Caco-2 (cell line): ENCODE measurements around the gene ALDH16A1. TPM values are rescaled to one million over a fixed set of nuclear protein-coding genes. Genes with fewer than 3 reads are reported as not detected.

Experiments used
- BruUV-seq: library from RNA; stranded (reverse); fragments of 400-500 nt; replicated peaks from 2 replicates; lab custom pipeline; 2021; lab: Mats Ljungman, UMichigan
- CTCF ChIA-PET: fragments of 300-600 bp; sonication (Branson Sonifier 250); formaldehyde crosslinking; loops from one replicate; lab custom pipeline; 2022; ENCODE audit warnings: antibody characterized with exemption; lab: Charles Lee
- POLR2A ChIA-PET: fragments of 300-600 bp; sonication (Branson Sonifier 250); formaldehyde crosslinking; loops from one replicate; lab custom pipeline; 2022; ENCODE audit warnings: antibody characterized with exemption; lab: Charles Lee
- DNase-seq, 2 experiments: peaks; one replicate each; pipeline versions ENCODE4 v3.0.0 to v3.0.0-alpha.2; 2020 to 2022
- H3K27me3 ChIP-seq: replicated peaks from 2 replicates; pipeline ENCODE4 v1.6.0; 2011; ENCODE audit warnings: low read length; ENCODE audit not compliant: control insufficient read depth, insufficient read depth
- H3K36me3 ChIP-seq: 2 replicates; pipeline ENCODE4 v1.5.1; 2011; ENCODE audit warnings: low read length; ENCODE audit not compliant: control insufficient read depth, insufficient read depth
- H3K4me1 ChIP-seq: fragments of 250-450 bp; sonication (Bioruptor Pico); 2 replicates; pipeline ENCODE4 v1.5.1; 2020; ENCODE audit warnings: mild to moderate bottlenecking
- H3K4me3 ChIP-seq: 2 replicates; pipeline ENCODE4 v1.5.1; 2011; ENCODE audit warnings: low read depth, mild to moderate bottlenecking, control low read depth, low read length
- H3K9me3 ChIP-seq: fragments of 250-450 bp; sonication (Bioruptor Pico); 2 replicates; pipeline ENCODE4 v1.5.1; 2020; ENCODE audit warnings: mild to moderate bottlenecking, moderate library complexity
- H3K27ac Mint-ChIP-seq: one replicate; pipeline ENCODE4 v1.8.0; 2022; ENCODE audit warnings: mixed read lengths; ENCODE audit not compliant: unreplicated experiment
- H3K27me3 Mint-ChIP-seq: one replicate; pipeline ENCODE4 v1.8.0; 2022; ENCODE audit warnings: mixed read lengths; ENCODE audit not compliant: insufficient read depth, unreplicated experiment
- H3K36me3 Mint-ChIP-seq: one replicate; pipeline ENCODE4 v1.8.0; 2022; ENCODE audit warnings: mild to moderate bottlenecking, mixed read lengths; ENCODE audit not compliant: insufficient read depth, unreplicated experiment
- H3K4me1 Mint-ChIP-seq: one replicate; pipeline ENCODE4 v1.8.0; 2022; ENCODE audit warnings: low read depth, mixed read lengths; ENCODE audit not compliant: unreplicated experiment
- H3K4me3 Mint-ChIP-seq: one replicate; pipeline ENCODE4 v1.8.0; 2022; ENCODE audit warnings: mild to moderate bottlenecking, moderate library complexity, mixed read lengths; ENCODE audit not compliant: unreplicated experiment
- H3K9me3 Mint-ChIP-seq: one replicate; pipeline ENCODE4 v1.8.0; 2022; ENCODE audit warnings: mixed read lengths; ENCODE audit not compliant: unreplicated experiment
- intact Hi-C: fragments of 100-400 bp; cut with micrococcal nuclease; formaldehyde crosslinking; loops from one replicate; pipeline ENCODE4 v1.10.0; 2022; ENCODE audit not compliant: unreplicated experiment
- total RNA-seq: library from RNA; stranded (reverse); gene quantifications from 2 replicates; pipeline ENCODE4 v1.2.3, GENCODE V29; 2022
- TF ChIP-seq, protein P1 (sequence below), 2 experiments: fragments of 200-600 bp in 1 of 2; IDR thresholded peaks; 1 replicate in 1 of 2; 2 replicates in 1 of 2; pipeline versions ENCODE4 v1.5.1 to v1.8.0; 2011 to 2022; ENCODE audit warnings: antibody characterized with exemption in 1 of 2, control low read depth in 1 of 2, inconsistent platforms in 1 of 2, low read depth in 1 of 2, low read length in 1 of 2, mild to moderate bottlenecking in 1 of 2, moderate library complexity in 1 of 2; ENCODE audit not compliant: insufficient read depth in 1 of 2, severe bottlenecking in 1 of 2, unreplicated experiment in 1 of 2

The ALDH16A1 gene
- total RNA-seq, 1 experiment from 2014 or later, result 45.0 TPM

DNA sequence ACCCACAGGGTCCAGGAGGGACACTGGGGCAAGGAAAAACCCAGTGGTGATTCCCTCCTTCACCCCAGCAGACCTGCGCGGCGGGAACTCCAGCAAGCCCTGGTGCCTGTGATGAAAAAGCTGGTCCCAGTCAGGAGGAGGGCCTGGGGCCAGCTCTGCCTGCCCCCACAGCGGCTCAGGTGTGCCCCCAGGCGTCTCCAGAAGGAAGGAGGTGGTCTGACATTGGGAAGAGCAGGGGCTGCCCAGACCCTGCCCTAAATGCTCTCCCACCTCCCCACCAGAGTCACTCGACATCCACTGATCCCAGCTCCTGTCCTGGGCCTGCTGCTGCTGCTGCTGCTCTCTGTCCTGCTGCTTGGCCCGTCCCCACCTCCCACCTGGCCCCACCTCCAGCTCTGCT is 35.9 kb upstream of the ALDH16A1 start:
- TF ChIP-seq, protein P1, sequence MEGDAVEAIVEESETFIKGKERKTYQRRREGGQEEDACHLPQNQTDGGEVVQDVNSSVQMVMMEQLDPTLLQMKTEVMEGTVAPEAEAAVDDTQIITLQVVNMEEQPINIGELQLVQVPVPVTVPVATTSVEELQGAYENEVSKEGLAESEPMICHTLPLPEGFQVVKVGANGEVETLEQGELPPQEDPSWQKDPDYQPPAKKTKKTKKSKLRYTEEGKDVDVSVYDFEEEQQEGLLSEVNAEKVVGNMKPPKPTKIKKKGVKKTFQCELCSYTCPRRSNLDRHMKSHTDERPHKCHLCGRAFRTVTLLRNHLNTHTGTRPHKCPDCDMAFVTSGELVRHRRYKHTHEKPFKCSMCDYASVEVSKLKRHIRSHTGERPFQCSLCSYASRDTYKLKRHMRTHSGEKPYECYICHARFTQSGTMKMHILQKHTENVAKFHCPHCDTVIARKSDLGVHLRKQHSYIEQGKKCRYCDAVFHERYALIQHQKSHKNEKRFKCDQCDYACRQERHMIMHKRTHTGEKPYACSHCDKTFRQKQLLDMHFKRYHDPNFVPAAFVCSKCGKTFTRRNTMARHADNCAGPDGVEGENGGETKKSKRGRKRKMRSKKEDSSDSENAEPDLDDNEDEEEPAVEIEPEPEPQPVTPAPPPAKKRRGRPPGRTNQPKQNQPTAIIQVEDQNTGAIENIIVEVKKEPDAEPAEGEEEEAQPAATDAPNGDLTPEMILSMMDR (IDR thresholded peaks at IDR 0.05; ENCODE audit: insufficient read depth in 1 of 2, low read depth in 1 of 2, low read length in 1 of 2, severe bottlenecking in 1 of 2, unreplicated experiment in 1 of 2), result no peak
- Histone ChIP-seq H3K36me3 (no peaks in the 10 kb centered on the region), H3K4me1 (peaks cover 9% of the 10 kb centered on the region; the same call in 1 of the 2 replicates), H3K4me3 (no peak overlapping the region), H3K27me3 (no peaks in the 10 kb centered on the region), H3K9me3 (no peaks in the 10 kb centered on the region)
- ChIA-PET POLR2A (no interaction called here), CTCF (interaction anchor here (0.6 to 1.5 kb wide), 3 partner anchors 10 to 25 kb away, joined by 3 to 6 read pairs (median 3); no protein-coding TSS in a partner anchor)
- peaks cover 8% of the 10 kb centered on the region for H3K4me1 Mint-ChIP-seq
- peak in 1 of 2 experiments; percentile 30 for DNase-seq
- peaks cover 26% of the 10 kb centered on the region for H3K27me3 Mint-ChIP-seq
- intact Hi-C loops, result no loop called here
- no peaks in the 10 kb centered on the region for H3K9me3 Mint-ChIP-seq
- no TSS peak for BruUV-seq
- H3K36me3 Mint-ChIP-seq, result peaks cover 6% of the 10 kb centered on the region
- H3K4me3 Mint-ChIP-seq, result no peak overlapping the region
- no peak overlapping the region for H3K27ac Mint-ChIP-seq

DNA sequence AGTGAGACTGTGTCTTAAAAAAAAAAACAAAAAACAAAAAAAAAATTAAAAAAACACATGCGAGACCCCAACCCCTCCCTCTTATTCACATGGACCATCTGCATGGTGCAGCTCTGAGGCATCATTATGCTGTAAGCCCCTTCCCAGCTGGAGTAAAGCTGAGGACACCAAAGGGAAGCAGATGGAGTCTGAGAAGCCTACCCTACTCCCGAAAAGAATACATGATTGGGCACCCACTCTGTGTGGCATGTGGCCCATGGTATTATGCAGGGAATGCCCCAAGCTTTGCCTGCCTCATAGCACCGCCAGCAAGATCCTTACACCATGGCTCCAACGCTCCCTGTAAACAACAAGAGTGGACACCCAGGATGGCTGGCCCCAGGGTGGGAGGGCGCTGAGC is 34.5 kb upstream of the ALDH16A1 start:
- no peaks in the 10 kb centered on the region for H3K9me3 Mint-ChIP-seq
- no TSS peak for BruUV-seq
- peaks cover 11% of the 10 kb centered on the region for H3K4me1 Mint-ChIP-seq
- CTCF ChIA-PET, result no interaction called here
- DNase-seq, result no peak
- TF ChIP-seq, protein P1 (IDR thresholded peaks at IDR 0.05; ENCODE audit: insufficient read depth in 1 of 2, low read depth in 1 of 2, low read length in 1 of 2, severe bottlenecking in 1 of 2, unreplicated experiment in 1 of 2), result no peak
- H3K36me3 ChIP-seq, result no peaks in the 10 kb centered on the region
- peaks cover 6% of the 10 kb centered on the region for H3K36me3 Mint-ChIP-seq
- peaks cover 34% of the 10 kb centered on the region for H3K27me3 Mint-ChIP-seq
- intact Hi-C loops, result no loop called here
- H3K4me1 ChIP-seq, result peaks cover 21% of the 10 kb centered on the region
- H3K4me3 ChIP-seq, result no peak overlapping the region
- H3K27ac Mint-ChIP-seq, result no peak overlapping the region
- POLR2A ChIA-PET, result no interaction called here
- H3K9me3 ChIP-seq, result no peaks in the 10 kb centered on the region
- H3K27me3 ChIP-seq, result 0 out of 2 replicates have a peak, but pooled peaks cover 2% of the 10 kb centered on the region
- H3K4me3 Mint-ChIP-seq, result no peak overlapping the region

DNA sequence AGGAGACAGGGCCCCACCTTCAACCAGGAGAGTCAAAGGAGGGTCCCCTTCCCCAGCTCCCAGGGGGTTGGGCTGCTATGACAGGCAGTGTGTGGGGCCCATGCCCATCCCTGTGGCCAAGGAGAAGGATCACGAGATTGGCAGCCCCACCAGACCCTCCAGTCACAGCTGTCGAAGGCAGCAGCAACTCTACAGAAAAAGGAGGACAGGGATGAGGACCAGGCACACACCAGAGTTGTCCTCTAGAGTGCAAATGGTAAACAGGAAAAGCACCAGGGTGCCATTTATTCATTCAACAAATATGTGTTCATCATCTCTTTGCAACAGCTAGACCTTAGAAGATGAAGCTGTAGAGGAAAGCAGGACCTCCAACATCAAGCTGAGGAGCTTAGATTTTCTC is 33.9 kb upstream of the ALDH16A1 start:
- TF ChIP-seq, protein P1 (IDR thresholded peaks at IDR 0.05; ENCODE audit: insufficient read depth in 1 of 2, low read depth in 1 of 2, low read length in 1 of 2, severe bottlenecking in 1 of 2, unreplicated experiment in 1 of 2), result no peak
- H3K36me3 ChIP-seq, result no peaks in the 10 kb centered on the region
- H3K36me3 Mint-ChIP-seq, result peaks cover 6% of the 10 kb centered on the region
- H3K27ac Mint-ChIP-seq, result no peak overlapping the region
- peaks cover 15% of the 10 kb centered on the region for H3K4me1 Mint-ChIP-seq
- intact Hi-C loops, result no loop called here
- no peak overlapping the region for H3K4me3 Mint-ChIP-seq
- ChIA-PET CTCF (interaction anchor here (0.6 kb wide), 1 partner anchor 33 kb away, joined by 5 read pairs; no protein-coding TSS in a partner anchor), POLR2A (no interaction called here)
- no peak for DNase-seq
- H3K9me3 ChIP-seq, result no peaks in the 10 kb centered on the region
- H3K9me3 Mint-ChIP-seq, result no peaks in the 10 kb centered on the region
- H3K4me3 ChIP-seq, result no peak overlapping the region
- H3K27me3 ChIP-seq, result peaks cover 2% of the 10 kb centered on the region; the same call in 1 of the 2 replicates
- peaks cover 24% of the 10 kb centered on the region for H3K4me1 ChIP-seq
- H3K27me3 Mint-ChIP-seq, result peaks cover 37% of the 10 kb centered on the region
- BruUV-seq, result no TSS peak
